Activated T-cell treated with anti-CD3 and anti-CD28 coated beads, Interleukin-2, amount 50 U/mL, for 1 hour (primary cell): ENCODE data around the gene ZNF292.
"Not testable (repeated sequence)": the region's sequence is repeated elsewhere in the genome, so short reads cannot be mapped to it uniquely, and the experiment has no call there.

Source experiments
- DNase-seq: peaks from one replicate; pipeline ENCODE4 v3.0.0-alpha.2; 2020

ZNF292 gene

DNA sequence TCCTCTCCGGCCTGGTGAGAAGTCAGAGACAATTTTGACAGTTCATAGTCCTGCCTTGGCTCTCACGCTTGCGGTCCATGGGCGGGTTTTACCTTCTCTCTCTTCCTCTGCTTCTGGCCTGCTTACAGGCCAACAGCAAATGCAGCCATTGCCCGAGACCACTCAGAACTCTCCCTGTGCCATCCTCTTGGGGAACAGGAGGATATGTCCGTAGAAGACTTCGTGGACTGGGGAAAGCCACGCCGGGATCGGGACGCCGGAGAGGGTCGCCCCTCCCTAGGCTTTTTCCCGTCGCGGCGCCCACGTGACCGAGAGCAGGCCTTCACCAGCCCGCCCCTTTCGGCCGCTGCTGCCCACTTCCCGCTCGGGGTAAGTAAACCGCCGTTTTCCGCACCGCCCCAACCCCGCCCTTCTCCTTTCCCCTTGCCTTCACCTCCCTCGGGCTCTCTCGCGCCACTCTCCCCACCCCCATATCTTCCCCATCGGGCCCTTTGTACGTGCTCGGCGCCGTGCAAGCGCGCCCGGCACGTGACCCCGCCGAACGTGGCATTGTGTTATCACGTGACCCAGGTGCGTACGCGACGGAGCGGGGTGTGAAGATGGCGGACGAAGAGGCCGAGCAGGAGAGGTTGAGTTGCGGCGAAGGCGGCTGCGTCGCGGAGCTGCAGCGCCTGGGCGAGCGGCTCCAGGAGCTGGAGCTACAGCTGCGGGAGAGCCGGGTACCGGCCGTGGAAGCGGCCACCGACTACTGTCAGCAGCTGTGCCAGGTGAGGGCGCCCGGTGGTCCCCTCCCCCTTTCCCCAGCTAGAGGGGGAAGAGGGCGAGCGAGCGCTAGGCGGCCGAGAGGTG is at the start of gene ZNF292:
Gene ZNF292 (plus strand): TSS at position 573 of the 849 bp plus-strand sequence. CDS start 27 bp downstream, at position 600.
- peak; percentile 91 for DNase-seq

DNA sequence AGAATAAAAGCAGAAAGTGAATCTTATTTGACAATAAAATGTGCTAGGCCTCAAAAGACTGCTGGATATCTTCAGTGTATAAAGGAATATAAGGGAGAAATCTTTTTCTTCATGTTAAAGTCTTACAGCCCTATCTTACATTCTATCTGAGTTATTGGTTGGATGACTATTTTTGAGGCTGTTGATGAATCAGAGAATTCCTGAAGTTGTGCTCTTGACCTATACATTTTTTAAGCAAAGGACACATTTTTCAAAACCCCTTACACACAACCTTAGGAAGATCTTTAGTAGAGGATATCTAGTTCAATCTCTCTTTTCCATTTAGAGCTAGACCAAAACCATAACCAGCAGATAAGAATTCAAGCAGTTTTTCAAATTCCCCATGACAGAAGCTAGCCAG is 49.5 kb upstream of the ZNF292 start:
- no peak for DNase-seq

- no peak for DNase-seq
Measured at GRCh38 chr6:87110636-87111035, 44.7 kb upstream of the ZNF292 start.

GRCh38 chr6:87115402-87116135 is 39.8 kb upstream of the ZNF292 start:
- DNase-seq, result no peak

DNA sequence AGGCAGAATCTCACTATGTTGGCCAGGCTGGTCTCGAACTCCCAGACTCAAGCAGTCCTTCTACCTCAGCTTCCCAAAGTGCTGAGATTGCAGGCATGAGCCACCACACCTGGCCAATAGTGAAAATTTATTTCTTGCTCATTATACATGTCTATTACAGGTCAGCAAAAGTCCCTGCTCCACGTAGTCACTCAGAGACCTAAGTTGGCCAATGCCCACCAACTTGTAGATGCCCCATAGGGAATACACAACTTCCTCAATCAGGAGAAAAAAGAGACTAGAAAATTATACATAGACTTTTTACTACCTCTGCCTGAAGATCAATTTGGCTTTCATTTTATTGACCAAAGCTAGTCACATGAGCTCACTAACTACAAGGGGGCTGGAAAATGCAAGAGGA is 38.4 kb upstream of the ZNF292 start:
- no peak for DNase-seq

DNA sequence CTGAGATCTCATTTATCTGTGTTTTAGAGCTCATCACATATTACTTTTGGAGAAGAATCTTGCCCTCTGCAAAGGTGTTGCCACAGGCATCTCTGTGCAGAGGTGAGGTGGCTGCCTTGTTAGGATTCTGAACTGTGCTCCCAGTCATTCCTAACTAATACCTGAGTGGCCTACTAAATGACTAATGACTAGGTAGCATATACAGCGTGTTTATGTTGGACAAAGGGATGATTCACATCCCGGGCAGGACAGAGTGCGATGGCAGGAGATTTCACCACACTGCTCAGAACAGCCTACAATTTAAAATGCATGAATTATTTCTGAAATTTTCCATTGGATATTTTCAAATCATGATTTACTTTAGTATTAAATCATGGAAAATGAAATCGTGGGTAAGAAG is 37.3 kb upstream of the ZNF292 start:
- no peak for DNase-seq

DNA sequence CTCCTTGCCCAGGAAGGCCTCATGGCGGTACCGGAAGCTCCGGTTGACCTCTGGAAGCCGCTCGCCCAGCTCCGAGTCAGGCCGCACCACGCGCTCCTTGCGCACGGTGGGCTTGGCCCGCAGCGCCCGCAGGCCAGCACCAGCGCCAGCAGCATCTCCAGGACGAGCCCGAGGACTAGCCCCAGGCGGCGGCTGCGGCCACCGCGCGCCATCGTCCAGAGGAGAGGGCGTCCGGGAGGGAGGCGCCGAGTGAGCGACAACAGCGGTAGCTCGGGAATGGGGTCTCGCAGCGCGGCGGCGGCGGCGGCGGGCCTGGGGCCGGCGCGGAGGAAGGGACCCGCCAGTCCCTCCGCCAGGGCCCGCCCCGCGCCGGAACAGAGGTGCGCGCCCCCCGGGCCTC is 32.9 kb upstream of the ZNF292 start:
- no peak for DNase-seq

- DNase-seq, result no peak
Measured at GRCh38 chr6:87124074-87124473, 31.3 kb upstream of the ZNF292 start.

- no peak for DNase-seq
Measured at GRCh38 chr6:87126501-87126900, 28.9 kb upstream of the ZNF292 start.

DNA sequence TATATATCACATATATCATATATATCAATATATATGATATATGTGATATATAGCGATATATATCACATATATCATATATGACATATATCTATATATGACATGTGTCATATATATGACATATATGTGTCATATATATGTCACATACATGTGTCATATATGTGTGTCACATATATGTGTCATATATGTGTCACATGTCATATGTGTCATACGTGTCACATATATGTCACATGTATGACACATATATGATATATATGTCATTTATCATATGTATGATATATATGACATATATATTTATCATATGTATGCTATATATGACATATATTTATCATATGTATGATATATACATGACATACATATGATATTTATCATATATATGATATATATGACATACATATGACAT is 27.6 kb upstream of the ZNF292 start:
- DNase-seq, result no peak

DNA sequence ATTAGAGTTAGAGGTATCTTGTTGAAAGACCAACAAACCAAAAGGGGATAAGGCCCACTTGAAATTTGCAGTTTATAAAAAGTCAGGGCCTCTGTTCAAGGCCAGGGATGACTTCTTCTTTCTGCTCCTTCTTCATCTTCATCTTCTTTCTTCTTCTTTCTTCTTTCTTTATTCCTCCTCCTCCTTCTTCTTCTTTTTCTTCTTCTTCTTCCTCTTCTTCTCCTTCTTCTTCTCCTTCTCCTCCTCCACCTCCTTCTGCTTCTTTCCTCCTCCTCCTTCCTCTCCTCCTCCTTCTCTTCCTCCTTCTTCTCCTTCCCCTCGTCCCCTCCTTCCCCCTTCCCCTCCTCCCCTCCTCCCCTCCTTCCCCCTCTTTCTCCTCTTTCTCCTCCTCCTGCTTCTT is 18.4 kb upstream of the ZNF292 start:
- DNase-seq, result no peak

GRCh38 chr6:87139236-87139635 is 16.1 kb upstream of the ZNF292 start:
- DNase-seq, result no peak

- not testable (repeated sequence) for DNase-seq
Measured at GRCh38 chr6:87139927-87140326, 15.4 kb upstream of the ZNF292 start.

GRCh38 chr6:87146363-87146762 is 9.0 kb upstream of the ZNF292 start:
- no peak for DNase-seq

GRCh38 chr6:87150406-87150805 is 5.0 kb upstream of the ZNF292 start:
- no peak for DNase-seq

- DNase-seq, result no peak
Measured at GRCh38 chr6:87151471-87151780, 3.9 kb upstream of the ZNF292 start.

DNA sequence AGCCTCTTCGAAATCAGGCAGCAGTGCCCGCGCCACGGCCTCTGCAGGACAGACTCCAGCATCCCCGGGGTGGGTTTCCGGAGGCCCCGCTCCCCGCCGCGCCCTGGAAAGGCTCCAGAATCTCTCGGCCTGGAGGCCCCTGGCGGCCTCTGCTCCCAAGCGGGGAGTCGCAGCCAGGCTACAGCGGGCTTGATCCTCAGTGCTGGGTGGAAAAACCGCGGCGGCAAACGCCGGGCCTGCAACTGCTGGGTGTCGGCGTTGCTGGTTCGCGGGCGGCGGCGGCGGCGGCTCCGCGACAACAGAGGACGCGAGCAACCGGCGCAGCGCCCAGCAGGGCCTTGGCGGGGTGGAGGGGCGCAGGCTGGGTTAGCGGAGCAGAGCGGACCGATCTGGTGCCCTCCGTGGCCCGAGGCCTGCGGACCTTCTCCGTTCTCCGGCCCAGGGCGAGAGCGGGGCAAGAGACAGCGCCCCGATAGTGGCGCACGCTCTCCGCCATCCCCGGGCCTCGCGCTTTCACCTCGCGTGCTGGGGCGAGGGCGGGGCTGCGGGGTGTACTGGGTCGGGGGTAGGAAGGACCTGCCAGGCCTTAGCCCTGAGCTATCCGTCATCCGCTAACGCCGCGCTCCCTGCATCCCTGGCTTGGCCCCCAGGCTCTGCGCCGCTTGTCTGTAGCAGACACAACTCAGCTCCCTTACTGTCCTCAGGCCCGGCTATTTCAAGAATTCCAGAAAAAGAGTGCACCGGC is 3.4 kb upstream of the ZNF292 start:
- DNase-seq, result peak; percentile 76

- no peak for DNase-seq
Measured at GRCh38 chr6:87152526-87152955, 2.8 kb upstream of the ZNF292 start.

DNA sequence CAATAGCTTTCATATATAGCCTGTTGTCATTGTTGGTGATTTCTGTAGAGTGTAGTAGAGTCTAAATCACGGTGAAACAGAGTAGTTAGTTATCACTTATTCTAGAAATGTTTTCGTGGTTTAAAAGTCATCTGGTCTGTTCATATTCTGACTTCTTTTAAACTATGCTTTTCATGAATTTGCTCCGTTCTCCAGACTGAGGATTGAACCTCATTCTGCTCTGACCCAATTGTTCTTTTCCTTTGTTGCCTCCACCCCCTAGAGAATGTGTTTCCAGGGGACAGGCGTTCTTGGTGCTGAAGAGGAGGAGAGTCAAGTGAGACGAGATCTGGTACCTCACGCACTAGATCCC is 748 bp upstream of the ZNF292 start:
- DNase-seq, result no peak

DNA sequence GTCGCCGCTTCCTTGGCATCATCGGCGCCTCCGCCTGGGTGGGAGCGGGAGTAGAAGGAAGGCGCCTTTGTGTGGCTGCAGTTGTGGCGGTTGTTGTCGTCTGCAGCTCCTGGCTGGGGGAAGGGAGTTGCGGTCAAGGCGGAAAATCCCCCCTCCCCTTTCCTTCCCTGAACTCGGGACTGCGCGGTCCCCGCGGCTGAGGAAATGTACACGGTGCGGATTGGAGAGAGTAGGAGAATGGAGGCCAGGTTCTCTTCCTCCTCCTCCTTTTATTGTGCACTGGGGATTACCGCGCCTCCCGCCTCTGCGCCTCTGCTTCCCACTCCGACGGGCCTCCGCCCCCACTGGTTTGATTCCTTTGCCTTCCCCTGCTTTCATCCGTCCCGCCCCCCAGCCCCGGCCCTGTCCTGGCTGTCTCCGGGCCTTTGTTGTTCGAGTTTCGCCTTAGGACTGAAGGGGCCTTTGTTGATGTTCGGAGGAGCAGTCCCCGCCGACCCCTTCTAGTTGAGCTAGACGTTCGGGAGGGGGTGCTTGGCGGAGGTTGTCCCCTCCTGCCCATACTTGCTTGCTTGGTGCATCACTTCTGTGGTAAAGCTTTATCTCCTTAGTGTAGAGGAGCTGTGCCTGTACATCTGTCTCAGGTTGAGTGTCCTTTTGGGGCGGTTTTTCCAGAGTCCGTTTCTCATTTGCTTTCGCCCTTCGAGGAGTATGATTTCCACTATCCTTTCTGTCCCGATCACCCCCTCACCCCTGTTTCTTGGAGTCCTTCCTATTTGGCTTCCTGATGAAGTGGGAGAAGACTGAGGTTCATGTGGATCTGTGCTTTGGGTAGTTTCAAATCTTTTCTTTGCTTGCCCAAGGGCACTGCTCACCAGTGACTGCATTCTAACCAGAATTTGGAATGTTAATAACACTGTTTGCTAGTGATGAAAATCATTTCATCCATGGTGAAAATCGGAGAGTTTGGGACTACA is 764 bp downstream of the ZNF292 start:
- no peak for DNase-seq

DNA sequence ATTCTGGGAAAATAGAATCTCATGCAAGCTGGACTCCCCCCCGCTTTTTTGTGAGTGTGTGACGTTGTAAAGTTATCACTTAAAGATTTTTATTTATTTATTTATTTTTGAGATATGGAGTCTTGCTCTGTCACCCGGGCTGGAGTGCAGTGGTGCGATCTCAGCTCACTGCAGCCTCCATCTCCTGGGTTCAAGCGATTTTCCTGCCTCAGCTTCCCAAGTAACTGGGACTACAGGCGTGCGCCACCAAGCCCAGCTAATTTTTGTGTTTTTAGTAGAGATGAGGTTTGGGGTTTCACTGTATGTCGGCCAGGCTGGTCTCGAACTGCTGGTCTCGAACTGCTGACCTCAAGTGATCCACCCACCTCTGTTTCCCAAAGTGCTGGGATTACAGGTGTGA is 2.2 kb downstream of the ZNF292 start:
- not testable (repeated sequence) for DNase-seq

GRCh38 chr6:87161299-87161698 is 5.9 kb downstream of the ZNF292 start:
- DNase-seq, result no peak

GRCh38 chr6:87164004-87164403 is 8.6 kb downstream of the ZNF292 start:
- DNase-seq, result no peak
